CD4-positive, alpha-beta T cell treated with Interleukin-1 beta for 1 hour (primary cell): ENCODE measurements around the gene CETP.
A peak's percentile ranks its signal among the peaks of the same experiment; 100 is the strongest.
"Not testable (repeated sequence)": the region's sequence is repeated elsewhere in the genome, so short reads cannot be mapped to it uniquely, and the experiment has no call there.

ENCODE experiments used
- DNase-seq, 2 donors: peaks; one replicate each; pipeline ENCODE4 v3.0.0-alpha.2; 2020 to 2022

The CETP gene

GRCh38 chr16:56960681-56961281 is 969 bp upstream of the CETP start:
- no peak for DNase-seq

GRCh38 chr16:56961386-56961785 is 364 bp upstream of the CETP start:
- no peak for DNase-seq

GRCh38 chr16:56964243-56965148 is 2.7 kb downstream of the CETP start:
- DNase-seq = peak; percentile 90 to 93

GRCh38 chr16:56965149-56966092 is 3.7 kb downstream of the CETP start:
- no peak for DNase-seq

GRCh38 chr16:56966093-56966475 is 4.3 kb downstream of the CETP start:
- DNase-seq = no peak

GRCh38 chr16:56967733-56968132 is 6.0 kb downstream of the CETP start:
- DNase-seq = no peak

- DNase-seq = no peak
Observed at GRCh38 chr16:56969769-56970168, 8.0 kb downstream of the CETP start.

GRCh38 chr16:56970934-56971767 is 9.4 kb downstream of the CETP start:
- peak in 1 of 2 donors; percentile 50 for DNase-seq

GRCh38 chr16:56971768-56972043 is 10.0 kb downstream of the CETP start:
- DNase-seq = no peak

GRCh38 chr16:56972403-56973293 is 10.9 kb downstream of the CETP start:
- no peak for DNase-seq

- no peak for DNase-seq
Observed at GRCh38 chr16:56973294-56973689, 11.5 kb downstream of the CETP start.

GRCh38 chr16:56973899-56974298 is 12.1 kb downstream of the CETP start:
- not testable (repeated sequence) for DNase-seq

GRCh38 chr16:56974549-56975300 is 13.0 kb downstream of the CETP start:
- DNase-seq = no peak

GRCh38 chr16:56975714-56976113 is 14.0 kb downstream of the CETP start:
- DNase-seq = no peak

- no peak for DNase-seq
Observed at GRCh38 chr16:56977216-56977615, 15.5 kb downstream of the CETP start.

- no peak for DNase-seq
Observed at GRCh38 chr16:56977823-56978430, 16.2 kb downstream of the CETP start.

- no peak for DNase-seq
Observed at GRCh38 chr16:56980201-56980535, 18.4 kb downstream of the CETP start.

- no peak for DNase-seq
Observed at GRCh38 chr16:56980792-56981724, 19.3 kb downstream of the CETP start.

GRCh38 chr16:56981729-56982271 is 20.1 kb downstream of the CETP start:
- DNase-seq = no peak
